HG02588 (cell line): ENCODE data around the gene OTUD7B.

Experiments used
- ATAC-seq: cut with Tn5 transposase; IDR thresholded peaks from one replicate; pipeline ENCODE4 v1.9.1; 2021; ENCODE audit warnings: mild to moderate bottlenecking, moderate library complexity; ENCODE audit not compliant: unreplicated experiment

Gene OTUD7B

GRCh38 chr1:149925751-149926150, 84.8 kb downstream of the OTUD7B start:
- no peak for ATAC-seq

GRCh38 chr1:149925345-149925744, 85.2 kb downstream of the OTUD7B start:
- ATAC-seq: no peak

GRCh38 chr1:149923626-149924025, 86.9 kb downstream of the OTUD7B start:
- no peak for ATAC-seq

DNA sequence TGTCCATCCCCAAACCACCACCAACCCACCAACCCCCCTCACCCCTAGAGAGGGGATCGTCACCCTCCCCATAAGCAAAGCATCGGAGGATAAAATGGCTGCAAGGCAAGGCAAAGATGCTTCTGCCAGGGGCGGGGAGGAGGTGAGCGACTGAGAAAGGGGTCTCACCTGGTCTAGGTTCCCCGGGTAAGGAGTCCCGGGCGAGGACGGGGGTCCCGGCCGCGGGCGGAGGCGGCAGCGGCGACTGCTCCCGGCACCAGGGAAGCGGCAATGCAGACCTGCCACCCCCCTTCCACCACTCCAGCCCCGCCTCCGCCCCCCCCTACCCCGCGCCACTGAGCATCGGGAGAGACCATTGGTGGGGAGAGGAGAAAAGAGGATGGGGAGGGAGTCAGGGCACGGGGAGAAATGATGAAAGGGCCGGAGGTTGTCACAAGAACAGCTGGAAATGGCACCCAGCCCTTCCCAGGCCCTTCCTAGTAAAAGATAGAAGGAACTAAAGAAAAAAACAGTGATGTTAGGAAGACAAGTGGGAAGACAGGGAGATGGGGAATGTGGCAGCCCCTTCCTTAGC, 92.9 kb downstream of the OTUD7B start, which contains the start of gene SV2A:
TSS of gene SV2A (minus strand) at position 274 of the 574 bp plus-strand sequence. CDS start 4,004 bp downstream, outside the sequence.
- no peak for ATAC-seq

DNA sequence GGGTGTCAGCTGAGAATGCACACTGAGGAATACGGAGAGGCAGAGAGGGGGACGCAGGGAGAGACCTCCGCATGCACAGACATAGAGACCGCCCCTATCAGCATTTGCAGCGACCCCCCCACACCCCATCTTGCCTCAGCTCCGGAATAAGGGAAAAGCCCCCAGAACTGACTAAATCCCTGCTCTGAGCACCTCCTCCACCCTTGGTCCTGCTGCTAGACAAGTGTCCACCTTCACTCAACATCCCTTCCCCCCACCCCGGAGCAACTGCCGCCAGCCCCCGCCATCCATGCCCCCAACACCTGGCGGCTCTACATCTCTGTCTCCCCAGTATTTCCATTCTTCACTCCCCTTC, 93.7 kb downstream of the OTUD7B start:
- ATAC-seq: no peak

DNA sequence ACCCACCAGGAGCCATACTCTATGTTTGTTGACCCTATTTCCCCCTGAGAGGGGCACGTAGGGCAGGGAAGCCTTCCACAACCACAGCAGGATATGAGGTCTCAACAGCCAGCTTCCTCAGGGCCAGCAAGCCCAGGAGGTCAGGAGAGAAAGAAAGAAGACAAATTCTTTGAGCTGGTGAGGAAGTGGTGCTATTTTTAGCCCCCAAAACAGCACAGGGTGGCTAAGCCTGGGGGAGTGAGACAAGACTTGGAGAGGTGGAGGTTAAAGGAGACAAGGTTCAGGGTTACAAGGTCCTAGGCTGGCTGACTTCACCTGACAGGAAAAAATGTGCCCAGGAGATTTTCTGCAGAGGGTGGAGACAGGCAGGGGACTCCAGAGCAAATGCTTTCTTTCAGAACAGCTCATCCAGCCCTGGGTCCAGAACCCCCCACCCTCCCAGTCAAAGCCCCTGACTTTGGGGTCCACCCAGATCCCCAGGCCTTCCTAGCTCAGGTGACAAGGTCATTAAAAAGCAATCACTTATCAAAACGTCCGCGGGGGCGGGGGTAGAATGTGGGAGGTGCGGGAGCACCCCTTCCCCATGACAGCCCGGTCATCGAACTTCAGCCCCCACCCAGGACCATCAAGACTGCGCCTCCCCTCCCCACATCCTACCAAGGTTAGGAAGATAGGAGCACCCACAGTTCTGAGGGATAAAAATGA, 94.2 kb downstream of the OTUD7B start:
- no peak for ATAC-seq

- no peak for ATAC-seq
Measured at GRCh38 chr1:149915429-149916192, 94.9 kb downstream of the OTUD7B start.

DNA sequence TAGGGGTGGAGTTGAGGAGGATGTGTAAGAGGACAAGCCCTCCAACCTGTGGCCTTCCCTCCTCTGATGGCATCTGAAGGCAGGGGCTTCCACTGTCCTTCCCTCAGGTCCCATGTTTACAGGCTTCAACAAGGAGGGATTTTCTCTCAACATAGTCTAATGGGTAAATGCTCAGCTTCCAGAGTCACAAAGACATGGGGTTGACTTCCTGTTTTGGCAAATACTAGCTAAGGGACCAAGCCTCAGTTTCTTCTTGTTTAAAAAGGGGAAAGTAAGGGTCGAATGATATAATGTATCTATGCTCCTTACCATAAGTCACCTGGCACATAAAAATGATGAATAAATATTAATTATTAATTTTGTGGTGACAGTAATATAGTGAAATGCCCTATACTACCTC, 96.0 kb downstream of the OTUD7B start:
- no peak for ATAC-seq

DNA sequence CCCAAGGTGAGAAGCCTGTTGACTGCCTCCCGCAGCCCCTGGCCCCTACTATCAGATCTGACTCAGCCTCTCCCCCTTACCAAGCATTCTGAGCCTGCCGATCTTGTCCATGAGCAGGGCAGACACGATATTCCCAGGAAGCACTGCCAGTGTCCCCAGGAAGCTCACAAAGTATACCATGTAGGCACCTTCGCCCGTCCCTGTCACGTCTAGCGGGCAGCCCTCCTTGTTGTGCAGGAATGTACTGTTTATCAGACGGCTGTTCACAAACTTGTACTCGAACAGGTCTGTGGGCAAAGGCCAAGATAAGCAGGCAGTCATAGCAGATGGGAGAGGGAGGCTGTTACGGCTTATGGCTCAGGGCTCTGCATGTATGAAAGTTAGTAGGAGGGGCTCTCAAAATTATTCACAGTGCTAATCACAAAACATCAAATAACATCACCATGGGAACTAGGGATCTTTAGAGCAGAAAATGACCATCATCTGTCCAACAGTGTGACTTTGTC, 103.9 kb downstream of the OTUD7B start:
- no peak for ATAC-seq

DNA sequence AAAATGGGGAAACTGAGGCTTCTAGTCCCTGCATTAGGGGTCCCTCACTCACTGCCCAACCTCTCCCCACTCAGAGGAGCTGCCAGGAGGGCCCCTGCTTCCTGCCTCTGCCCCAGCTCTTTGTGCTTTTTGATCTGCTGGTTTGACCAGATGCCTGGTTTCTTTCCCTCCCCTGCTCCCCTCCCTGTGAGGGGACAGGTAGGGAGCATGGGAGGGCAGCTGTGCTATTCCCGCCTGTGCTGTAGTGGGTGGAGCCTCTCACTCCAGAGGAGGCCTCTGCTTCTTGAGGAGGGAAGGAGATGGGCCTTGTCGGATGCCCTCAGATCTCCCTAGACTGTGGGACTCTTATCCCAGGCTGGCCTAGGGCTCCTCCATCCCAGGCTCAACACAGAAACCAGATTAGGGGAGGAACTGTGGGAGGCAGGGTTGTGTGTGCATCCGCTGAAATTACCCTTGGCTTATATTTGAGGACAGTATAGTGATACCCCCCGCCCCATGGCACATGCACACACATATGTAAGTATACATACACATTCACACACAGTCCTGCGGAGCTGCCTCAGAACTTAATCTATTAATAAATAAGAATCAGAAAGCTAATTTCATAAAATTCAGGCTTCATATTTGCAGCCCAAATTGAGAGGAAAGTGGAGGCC, 106.6 kb downstream of the OTUD7B start:
- no peak for ATAC-seq

DNA sequence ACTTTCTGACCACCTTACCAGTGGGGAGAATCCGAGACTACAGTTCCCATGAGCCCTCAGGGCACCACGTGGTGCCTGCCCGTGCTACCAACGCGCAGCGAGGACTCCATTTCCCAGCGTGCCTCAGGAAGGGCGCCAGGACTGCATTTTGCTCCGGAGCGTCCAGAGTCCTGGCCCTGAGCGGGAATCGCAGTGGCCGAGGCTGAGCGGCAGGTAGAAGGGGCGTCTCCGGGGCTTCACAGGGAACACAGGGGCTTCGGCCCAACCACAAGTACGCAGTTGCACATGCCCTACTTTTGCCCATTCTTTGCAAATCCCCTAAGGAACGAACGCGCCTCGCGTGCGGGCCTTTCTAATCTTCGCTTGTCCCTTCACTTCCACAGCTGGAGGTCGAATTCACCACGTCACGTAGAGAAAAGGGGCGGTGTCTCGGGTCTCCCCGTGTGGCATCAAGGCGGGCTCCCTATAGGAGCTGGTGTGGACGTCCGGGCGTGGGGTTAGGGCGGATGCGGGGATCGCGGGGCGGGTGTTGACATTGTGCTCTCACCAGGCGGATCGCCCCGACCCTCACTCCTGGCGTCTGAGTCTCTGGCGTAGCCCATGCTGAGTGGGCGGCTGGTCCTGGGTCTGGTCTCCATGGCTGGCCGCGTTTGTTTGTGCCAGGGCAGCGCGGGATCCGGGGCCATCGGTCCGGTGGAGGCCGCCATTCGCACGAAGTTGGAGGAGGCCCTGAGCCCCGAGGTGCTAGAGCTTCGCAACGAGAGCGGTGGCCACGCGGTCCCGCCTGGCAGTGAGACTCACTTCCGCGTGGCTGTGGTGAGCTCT, 110.9 kb downstream of the OTUD7B start, which contains the start of gene BOLA1:
TSS of gene BOLA1 (plus strand) at position 109 of the 825 bp plus-strand sequence. CDS start at position 601, 492 bp downstream.
- peak; percentile 97 for ATAC-seq

- no peak for ATAC-seq
Measured at GRCh38 chr1:149896575-149896974, 114.0 kb downstream of the OTUD7B start.

- ATAC-seq: no peak
Measured at GRCh38 chr1:149888999-149889289, 121.6 kb downstream of the OTUD7B start.

DNA sequence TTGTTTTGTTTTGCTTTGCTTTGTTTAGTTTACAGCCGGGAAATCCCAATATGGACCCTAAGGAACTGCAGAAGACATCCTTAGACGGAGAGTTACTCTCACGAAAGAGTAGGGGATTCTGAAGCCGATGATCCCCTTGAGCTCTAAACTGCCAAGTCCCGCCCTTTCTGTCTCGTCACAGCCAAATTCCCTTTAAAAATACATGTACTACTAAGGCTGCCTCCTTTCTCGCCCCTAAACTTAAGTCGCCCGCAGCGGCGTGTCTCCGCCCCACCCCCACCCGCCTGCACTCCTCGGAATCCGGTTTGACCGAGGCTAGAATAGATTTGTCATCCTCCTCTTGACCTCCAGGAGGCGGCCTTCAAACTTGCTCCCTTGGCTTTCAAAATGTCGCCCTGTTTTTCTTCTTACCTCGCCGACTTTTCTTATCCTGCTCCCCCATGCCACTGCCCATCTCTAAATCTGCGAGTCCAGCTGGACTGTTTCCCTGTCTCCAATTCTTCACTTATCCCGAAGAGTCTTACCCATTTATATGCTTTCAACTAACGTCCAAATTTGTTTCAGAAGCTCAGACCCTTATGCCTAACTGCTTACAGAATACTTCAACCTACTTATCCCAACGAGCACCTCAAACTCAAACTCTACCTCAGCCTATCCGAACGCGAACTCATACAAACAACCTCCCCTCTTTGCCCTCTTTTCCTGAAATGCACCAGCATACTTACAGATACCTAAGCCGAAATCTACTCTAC, 122.1 kb downstream of the OTUD7B start:
- peak; percentile 21 for ATAC-seq
